HEK293 (cell line): ENCODE data around the gene TGFB1I1.

Experiments
- GLI2 ChIP-seq: fragments of 450-650 bp; formaldehyde crosslinking; IDR thresholded peaks from 2 replicates; pipeline ENCODE4; 2017; ENCODE audit warnings: missing biosample characterization, missing genetic modification characterization, low read depth, borderline replicate concordance
- MYNN ChIP-seq: fragments of 450-650 bp; formaldehyde crosslinking; IDR thresholded peaks from 2 replicates; pipeline ENCODE4 v1.5.1; 2016; ENCODE audit warnings: missing biosample characterization, missing genetic modification characterization, borderline replicate concordance
- ZNF121 ChIP-seq: fragments of 450-650 bp; formaldehyde crosslinking; IDR thresholded peaks from 2 replicates; pipeline ENCODE4 v1.5.1; 2016; ENCODE audit warnings: missing biosample characterization, missing genetic modification characterization
- ZNF223 ChIP-seq: fragments of 450-650 bp; formaldehyde crosslinking; IDR thresholded peaks from 2 replicates; pipeline ENCODE4 v1.5.1; 2016; ENCODE audit warnings: missing biosample characterization, missing genetic modification characterization
- ZNF366 ChIP-seq: fragments of 450-650 bp; formaldehyde crosslinking; conservative IDR thresholded peaks from 2 replicates; pipeline ENCODE4 v1.5.1; 2016; ENCODE audit warnings: missing biosample characterization, missing genetic modification characterization
- ZNF621 ChIP-seq: fragments of 450-650 bp; formaldehyde crosslinking; IDR thresholded peaks from 2 replicates; pipeline ENCODE4 v1.5.1; 2017; ENCODE audit warnings: missing biosample characterization, missing genetic modification characterization
- ZNF660 ChIP-seq: fragments of 450-650 bp; IDR thresholded peaks from 2 replicates; pipeline ENCODE4 v1.5.1; 2018; ENCODE audit warnings: missing biosample characterization, mild to moderate bottlenecking, missing genetic modification characterization
- TF ChIP-seq, protein P1 (sequence below): fragments of 450-650 bp; IDR thresholded peaks from 2 replicates; pipeline ENCODE4 v1.5.1; 2018; ENCODE audit warnings: missing biosample characterization, mild to moderate bottlenecking, missing genetic modification characterization
- TF ChIP-seq, protein P2 (sequence below): fragments of 450-650 bp; formaldehyde crosslinking; IDR thresholded peaks from 2 replicates; pipeline ENCODE4 v1.5.1; 2016; ENCODE audit warnings: missing biosample characterization, missing genetic modification characterization

DNA sequence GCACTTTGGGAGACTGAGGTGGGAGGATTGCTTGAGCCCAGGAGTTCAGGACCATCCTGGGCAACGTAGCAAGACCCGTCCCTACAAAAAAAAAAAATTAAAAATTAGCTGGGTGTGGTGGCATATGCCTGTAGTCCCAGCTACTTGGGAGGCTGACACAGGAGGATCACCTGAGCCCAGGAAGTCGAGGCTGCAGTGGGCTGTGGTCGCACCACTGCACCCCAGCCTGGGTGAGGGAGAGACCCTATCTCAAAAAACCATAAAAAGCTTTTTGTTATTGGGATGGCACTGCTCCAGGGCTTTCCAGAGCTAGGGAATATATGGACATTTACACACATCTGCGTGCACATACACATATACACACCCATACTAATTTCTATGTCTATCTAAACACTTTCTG is 20.8 kb upstream of the TGFB1I1 start:
- TF ChIP-seq ZNF223 (tag by site-specific recombination), result no peak
- TF ChIP-seq, protein P1, sequence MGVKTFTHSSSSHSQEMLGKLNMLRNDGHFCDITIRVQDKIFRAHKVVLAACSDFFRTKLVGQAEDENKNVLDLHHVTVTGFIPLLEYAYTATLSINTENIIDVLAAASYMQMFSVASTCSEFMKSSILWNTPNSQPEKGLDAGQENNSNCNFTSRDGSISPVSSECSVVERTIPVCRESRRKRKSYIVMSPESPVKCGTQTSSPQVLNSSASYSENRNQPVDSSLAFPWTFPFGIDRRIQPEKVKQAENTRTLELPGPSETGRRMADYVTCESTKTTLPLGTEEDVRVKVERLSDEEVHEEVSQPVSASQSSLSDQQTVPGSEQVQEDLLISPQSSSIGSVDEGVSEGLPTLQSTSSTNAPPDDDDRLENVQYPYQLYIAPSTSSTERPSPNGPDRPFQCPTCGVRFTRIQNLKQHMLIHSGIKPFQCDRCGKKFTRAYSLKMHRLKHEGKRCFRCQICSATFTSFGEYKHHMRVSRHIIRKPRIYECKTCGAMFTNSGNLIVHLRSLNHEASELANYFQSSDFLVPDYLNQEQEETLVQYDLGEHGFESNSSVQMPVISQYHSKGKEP (tag by site-specific recombination), result no peak
- no peak for TF ChIP-seq ZNF366 (tag by site-specific recombination)
- TF ChIP-seq MYNN (tag by site-specific recombination), result no peak
- TF ChIP-seq ZNF621 (tag by site-specific recombination), result no peak
- no peak for TF ChIP-seq ZNF121 (tag by site-specific recombination)
- TF ChIP-seq, protein P2, sequence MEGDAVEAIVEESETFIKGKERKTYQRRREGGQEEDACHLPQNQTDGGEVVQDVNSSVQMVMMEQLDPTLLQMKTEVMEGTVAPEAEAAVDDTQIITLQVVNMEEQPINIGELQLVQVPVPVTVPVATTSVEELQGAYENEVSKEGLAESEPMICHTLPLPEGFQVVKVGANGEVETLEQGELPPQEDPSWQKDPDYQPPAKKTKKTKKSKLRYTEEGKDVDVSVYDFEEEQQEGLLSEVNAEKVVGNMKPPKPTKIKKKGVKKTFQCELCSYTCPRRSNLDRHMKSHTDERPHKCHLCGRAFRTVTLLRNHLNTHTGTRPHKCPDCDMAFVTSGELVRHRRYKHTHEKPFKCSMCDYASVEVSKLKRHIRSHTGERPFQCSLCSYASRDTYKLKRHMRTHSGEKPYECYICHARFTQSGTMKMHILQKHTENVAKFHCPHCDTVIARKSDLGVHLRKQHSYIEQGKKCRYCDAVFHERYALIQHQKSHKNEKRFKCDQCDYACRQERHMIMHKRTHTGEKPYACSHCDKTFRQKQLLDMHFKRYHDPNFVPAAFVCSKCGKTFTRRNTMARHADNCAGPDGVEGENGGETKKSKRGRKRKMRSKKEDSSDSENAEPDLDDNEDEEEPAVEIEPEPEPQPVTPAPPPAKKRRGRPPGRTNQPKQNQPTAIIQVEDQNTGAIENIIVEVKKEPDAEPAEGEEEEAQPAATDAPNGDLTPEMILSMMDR (tag by site-specific recombination), result no peak
- no peak for TF ChIP-seq ZNF660 (tag by site-specific recombination)
- TF ChIP-seq GLI2 (tag by site-specific recombination), result no peak
